HEK293T (cell line): ENCODE results near the gene PIK3CD.

ENCODE experiments used
- ARNT ChIP-seq: fragments of 450-650 bp; IDR thresholded peaks from 2 replicates; pipeline ENCODE4 v1.6.1; 2017; ENCODE audit warnings: mild to moderate bottlenecking
- FOXA1 ChIP-seq: fragments of 450-650 bp; IDR thresholded peaks from 2 replicates; pipeline ENCODE4 v1.6.1; 2016; ENCODE audit warnings: mild to moderate bottlenecking
- FOXK2 ChIP-seq: fragments of 450-650 bp; IDR thresholded peaks from 2 replicates; pipeline ENCODE4 v1.6.1; 2016; ENCODE audit warnings: mild to moderate bottlenecking
- NFRKB ChIP-seq: fragments of 450-650 bp; IDR thresholded peaks from 2 replicates; pipeline ENCODE4 v1.6.1; 2016; ENCODE audit warnings: mild to moderate bottlenecking, moderate library complexity
- SP1 ChIP-seq: fragments of 450-650 bp; IDR thresholded peaks from 2 replicates; pipeline ENCODE4 v1.6.1; 2017
- SUZ12 ChIP-seq: fragments of 450-650 bp; IDR thresholded peaks from 2 replicates; pipeline ENCODE4 v1.6.1; 2016; ENCODE audit warnings: mild to moderate bottlenecking
- ZNF384 ChIP-seq: fragments of 450-650 bp; IDR thresholded peaks from 2 replicates; pipeline ENCODE4 v1.6.1; 2016

DNA sequence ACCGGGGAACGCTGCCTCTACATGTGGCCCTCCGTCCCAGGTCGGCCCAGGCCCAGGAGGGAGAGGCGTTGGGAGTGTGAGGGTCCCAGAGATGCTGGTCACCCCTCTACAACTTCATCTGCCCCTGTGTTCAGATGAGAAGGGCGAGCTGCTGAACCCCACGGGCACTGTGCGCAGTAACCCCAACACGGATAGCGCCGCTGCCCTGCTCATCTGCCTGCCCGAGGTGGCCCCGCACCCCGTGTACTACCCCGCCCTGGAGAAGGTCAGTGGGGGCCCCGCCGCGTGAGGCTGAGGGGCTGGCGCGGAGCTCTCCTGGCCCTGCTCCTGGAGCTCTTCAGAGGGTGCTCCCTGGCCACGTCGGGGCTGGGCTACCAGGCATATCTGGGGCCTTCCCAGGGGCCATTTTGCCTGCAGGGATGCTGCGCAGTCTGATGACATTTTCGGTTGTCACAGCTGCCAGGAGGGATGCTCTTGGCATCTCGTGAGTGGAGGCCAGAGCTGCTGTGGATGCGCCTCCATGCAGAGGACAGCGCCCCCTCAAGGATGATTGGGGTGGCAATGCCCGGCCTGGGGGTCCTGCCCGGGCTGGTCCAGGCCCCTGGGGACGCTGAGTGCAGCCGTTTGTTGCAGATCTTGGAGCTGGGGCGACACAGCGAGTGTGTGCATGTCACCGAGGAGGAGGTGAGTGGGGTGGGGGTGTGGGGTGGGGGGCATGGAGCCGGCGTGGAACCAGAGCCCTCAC is 68.6 kb downstream of the PIK3CD start:
- no peak for TF ChIP-seq SUZ12
- no peak for TF ChIP-seq FOXK2
- TF ChIP-seq SP1: no peak
- no peak for TF ChIP-seq NFRKB
- no peak for TF ChIP-seq ZNF384
- no peak for TF ChIP-seq ARNT
- TF ChIP-seq FOXA1: no peak
